GM12878 (cell line): ENCODE data around the gene TTLL1. TPM values are rescaled to one million over a fixed set of nuclear protein-coding genes. Genes with fewer than 3 reads are reported as not detected.

Source experiments
- ATAC-seq: fragments of 200-7000 bp; cut with Tn5 transposase; 3 replicates; pipeline ENCODE4 v1.9.1; 2020; ENCODE audit warnings: mild to moderate bottlenecking, moderate library complexity
- BruUV-seq: library from RNA; stranded (reverse); fragments of 400-500 nt; replicated peaks from 2 replicates; lab custom pipeline; 2021; lab: Mats Ljungman, UMichigan
- CTCF ChIA-PET: fragments of 300-600 bp; sonication (Branson Sonifier 250); formaldehyde crosslinking; extraction: SDS; loops from one replicate; lab custom pipeline; 2021; ENCODE audit warnings: inconsistent platforms; lab: Yijun Ruan, JAX
- POLR2A ChIA-PET: fragments of 350-600 bp; formaldehyde crosslinking; extraction: SDS; loops from one replicate; lab custom pipeline; 2021; ENCODE audit warnings: inconsistent platforms; lab: Charles Lee
- RAD21 ChIA-PET: fragments of 300-600 bp; sonication (Branson Sonifier 250); formaldehyde crosslinking; loops from one replicate; lab custom pipeline; 2023; ENCODE audit warnings: antibody characterized with exemption; ENCODE audit not compliant: unreplicated experiment; lab: Charles Lee
- SMC1A ChIA-PET: fragments of 300-600 bp; sonication (Branson Sonifier 250); formaldehyde crosslinking; loops from one replicate; lab custom pipeline; 2023; ENCODE audit not compliant: unreplicated experiment, uncharacterized antibody; lab: Charles Lee
- DNase-seq: peaks from one replicate; pipeline ENCODE4 v3.0.0-alpha.2; 2011; ENCODE audit warnings: low read depth, low spot score
- FAIRE-seq: peaks from 3 replicates; lab custom pipeline; 2011; peaks lifted over from hg19 to GRCh38; lab: Jason Lieb, UNC
- H2AFZ ChIP-seq: 2 replicates; pipeline ENCODE4 v1.6.0; 2011; ENCODE audit warnings: low read depth, low read length, control low read depth; ENCODE audit not compliant: control insufficient read depth
- H3K27ac ChIP-seq: 2 replicates; pipeline ENCODE4 v1.5.1; 2011; ENCODE audit warnings: control low read depth; ENCODE audit not compliant: control insufficient read depth, insufficient read depth
- H3K27me3 ChIP-seq, 2 experiments: replicated peaks in 1 of 2; 2 replicates each; pipeline versions ENCODE4 v1.6.0 to v1.6.1; 2011; ENCODE audit warnings: low read length in 1 of 2; ENCODE audit not compliant: control insufficient read depth in 2 of 2, insufficient read depth in 2 of 2
- H3K36me3 ChIP-seq, 2 experiments: 2 replicates each; pipeline ENCODE4 v1.5.1; 2011; ENCODE audit warnings: low read length in 1 of 2; ENCODE audit not compliant: control insufficient read depth in 2 of 2, insufficient read depth in 2 of 2
- H3K4me1 ChIP-seq: 2 replicates; pipeline ENCODE4 v1.6.1; 2011; ENCODE audit warnings: mild to moderate bottlenecking, low read length, moderate library complexity, mixed read lengths; ENCODE audit not compliant: control insufficient read depth, insufficient read depth
- H3K4me2 ChIP-seq: 2 replicates; pipeline ENCODE4 v1.6.0; 2011; ENCODE audit warnings: control low read depth; ENCODE audit not compliant: control insufficient read depth, insufficient read depth
- H3K4me3 ChIP-seq: fragments of 200-600 bp; sonication (generic); 2 replicates; pipeline ENCODE4 v1.5.1; 2016
- H3K79me2 ChIP-seq: 2 replicates; pipeline ENCODE4 v1.6.0; 2011; ENCODE audit warnings: low read length; ENCODE audit not compliant: control insufficient read depth, insufficient read depth
- H3K9ac ChIP-seq: 2 replicates; pipeline ENCODE4 v1.8.0; 2011; ENCODE audit warnings: low read length, control low read depth, mixed read lengths; ENCODE audit not compliant: control insufficient read depth, insufficient read depth
- H3K9me3 ChIP-seq: replicated peaks from 3 replicates; pipeline ENCODE4 v1.5.1; 2011; ENCODE audit warnings: mild to moderate bottlenecking, low read length; ENCODE audit not compliant: control insufficient read depth, insufficient read depth
- H4K20me1 ChIP-seq: 2 replicates; pipeline ENCODE4 v1.6.0; 2011; ENCODE audit not compliant: control insufficient read depth, insufficient read depth
- BACH1 ChIP-seq: fragments of 450-650 bp; IDR thresholded peaks from 2 replicates; pipeline ENCODE4 v1.6.1; 2017; ENCODE audit warnings: mild to moderate bottlenecking, borderline replicate concordance
- CBFB ChIP-seq: IDR thresholded peaks from 2 replicates; pipeline ENCODE4 v1.6.1; 2016; ENCODE audit warnings: antibody characterized with exemption, low read depth
- CEBPB ChIP-seq, 2 experiments: fragments of 150-350 bp in 1 of 2; IDR thresholded peaks; 2 replicates each; pipeline ENCODE4 v1.6.1; 2012 to 2014; ENCODE audit warnings: low read depth in 2 of 2, low read length in 2 of 2, borderline replicate concordance in 1 of 2, inconsistent platforms in 1 of 2
- HDAC2 ChIP-seq: fragments of 200-600 bp; sonication (generic); IDR thresholded peaks from 2 replicates; pipeline ENCODE4 v1.6.1; 2017
- HSF1 ChIP-seq: fragments of 150-350 bp; IDR thresholded peaks from 2 replicates; pipeline ENCODE4 v1.6.1; 2014; ENCODE audit warnings: mild to moderate bottlenecking, low read depth, low read length
- KDM1A ChIP-seq: fragments of 200-600 bp; sonication (generic); IDR thresholded peaks from 2 replicates; pipeline ENCODE4 v1.6.1; 2016; ENCODE audit warnings: borderline replicate concordance
- NBN ChIP-seq: fragments of 450-650 bp; IDR thresholded peaks from 2 replicates; pipeline ENCODE4 v1.6.1; 2016
- NFYA ChIP-seq: IDR thresholded peaks from 2 replicates; pipeline ENCODE4 v1.6.1; 2011; ENCODE audit warnings: low read depth, mild to moderate bottlenecking, low read length, improper control_type of control experiment, borderline replicate concordance
- NKRF ChIP-seq: fragments of 450-650 bp; conservative IDR thresholded peaks from 2 replicates; pipeline ENCODE4 v1.6.1; 2017; ENCODE audit warnings: mild to moderate bottlenecking, moderate library complexity
- PML ChIP-seq: IDR thresholded peaks from 2 replicates; pipeline ENCODE4 v1.6.1; 2012; ENCODE audit warnings: low read length, inconsistent platforms
- SREBF2 ChIP-seq: IDR thresholded peaks from 2 replicates; pipeline ENCODE4 v1.6.1; 2012; ENCODE audit warnings: mild to moderate bottlenecking, low read length
- TAF1 ChIP-seq: IDR thresholded peaks from 2 replicates; pipeline ENCODE4 v1.6.1; 2011; ENCODE audit warnings: mild to moderate bottlenecking, low read depth, low read length, borderline replicate concordance
- ZNF24 ChIP-seq: fragments of 450-650 bp; IDR thresholded peaks from 2 replicates; pipeline ENCODE4 v1.6.1; 2017; ENCODE audit warnings: antibody characterized with exemption, mild to moderate bottlenecking
- ZNF274 ChIP-seq: IDR thresholded peaks from one replicate; pipeline ENCODE4 v1.8.0; 2011; ENCODE audit not compliant: insufficient read length, insufficient read depth
- WGBS: methylation state at CpG from one replicate; pipeline ENCODE4 v1.1.6; 2016; ENCODE audit warnings: low lambda C conversion rate; ENCODE audit not compliant: insufficient replicate concordance, insufficient coverage; ENCODE audit errors: missing lambda C conversion rate; 5-methylcytosine and 5-hydroxymethylcytosine counted together
- in situ Hi-C: fragments of 300-500 bp; cut with MboI; formaldehyde crosslinking; loops from 9 replicates; pipeline ENCODE4 v1.14.3; 2018; ENCODE audit warnings: mixed read lengths
- intact Hi-C: fragments of 100-400 bp; cut with micrococcal nuclease; formaldehyde crosslinking; loops from one replicate; pipeline ENCODE4 v1.14.2; 2022; ENCODE audit not compliant: unreplicated experiment
- polyA plus RNA-seq, 11 experiments: library from polyadenylated mRNA; depleted of rRNA in 4 of 11; unstranded in 6 of 11; stranded (reverse) in 5 of 11; fragments of >200 nt; fragmentation: Nextera tagmentation in 4 of 11; fragmentation: Illumina TruSeq in 1 of 11; extraction: Ambion mirVana in 4 of 11; extraction: Trizol in 1 of 11; gene quantifications; 1 replicate in 1 of 11; 2 replicates in 10 of 11; pipeline versions ENCODE4 v1.2.1 to v1.2.3, GENCODE V29; 2011 to 2016; ENCODE audit warnings: inconsistent platforms in 2 of 11, missing spikeins in 2 of 11, low read depth in 1 of 11
- total RNA-seq, 4 experiments: library from RNA; depleted of rRNA in 3 of 4; stranded (reverse); fragments of >200 nt in 3 of 4; fragmentation: Illumina TruSeq in 1 of 4; extraction: Trizol in 1 of 4; gene quantifications; 2 replicates each; pipeline versions ENCODE4 v1.2.1 to v1.2.3, GENCODE V29; 2013 to 2021
- TF ChIP-seq, protein P1 (sequence below): IDR thresholded peaks from 2 replicates; pipeline ENCODE4 v1.6.1; 2011; ENCODE audit warnings: borderline replicate concordance, low read depth, mild to moderate bottlenecking, moderate library complexity, low read length; ENCODE audit not compliant: insufficient read depth, poor library complexity, severe bottlenecking
- TF ChIP-seq, protein P2 (sequence below): IDR thresholded peaks from 2 replicates; pipeline ENCODE4 v1.6.1; 2012; ENCODE audit warnings: mild to moderate bottlenecking, low read depth, low read length

TTLL1 gene
- total and polyA plus RNA-seq, 10 of the 15 experiments (the other 5 are each of a cell fraction or from before 2014, with no cell fraction given): 0.39 to 4.8 (median 3.2) TPM

DNA sequence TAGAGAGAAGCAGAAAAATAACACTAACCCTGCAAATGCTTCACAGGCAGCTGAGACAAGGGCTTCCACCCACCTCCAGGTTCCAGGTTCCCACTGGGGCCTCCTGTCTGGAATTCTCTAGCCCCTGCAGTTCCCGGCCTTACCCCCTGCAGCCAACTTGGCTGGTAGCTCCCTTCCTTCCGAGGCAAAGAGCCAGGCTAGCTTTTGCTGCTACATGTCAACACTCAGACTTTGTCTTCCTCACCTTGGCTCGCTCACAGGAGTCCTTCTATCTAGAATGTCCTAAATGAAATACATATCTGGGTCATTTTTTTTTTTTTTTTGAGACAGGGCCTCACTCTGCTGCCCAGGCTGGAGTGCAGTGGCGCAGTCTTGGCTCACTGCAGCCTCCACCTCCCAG lies 9.9 kb upstream of the TTLL1 start:
- ATAC-seq: no peak
- FAIRE-seq: no peak
- Histone ChIP-seq H3K9ac (no peak overlapping the region), H3K4me3 (no peak overlapping the region), H2AFZ (no peak overlapping the region), H3K9me3 (peaks cover 3% of the 10 kb centered on the region; the same call in 2 of the 3 replicates), H3K27ac (no peak overlapping the region), H3K79me2 (no peaks in the 10 kb centered on the region), H3K36me3 (no peaks in the 10 kb centered on the region), H3K4me1 (no peaks in the 10 kb centered on the region; the same call in 1 of the 2 replicates), H4K20me1 (no peaks in the 10 kb centered on the region), H3K4me2 (no peak overlapping the region), H3K27me3 (no peaks in the 10 kb centered on the region)
- POLR2A ChIA-PET: interaction anchor here (0.6 to 0.7 kb wide), 2 partner anchors 13 to 291 kb away, joined by 3 to 4 read pairs; no protein-coding TSS in a partner anchor
- CTCF ChIA-PET: interaction anchor here (0.6 kb wide), 1 partner anchor 39 kb away, joined by 4 read pairs; no protein-coding TSS in a partner anchor
- SMC1A ChIA-PET: no interaction called here
- no peak for DNase-seq
- BruUV-seq: no TSS peak
- 51% methylated on average over 4 of the region's 4 CpGs for WGBS
- intact Hi-C loops (no loop called here), in situ Hi-C loops (no loop called here)
- RAD21 ChIA-PET: no interaction called here
- TF ChIP-seq, protein P1, sequence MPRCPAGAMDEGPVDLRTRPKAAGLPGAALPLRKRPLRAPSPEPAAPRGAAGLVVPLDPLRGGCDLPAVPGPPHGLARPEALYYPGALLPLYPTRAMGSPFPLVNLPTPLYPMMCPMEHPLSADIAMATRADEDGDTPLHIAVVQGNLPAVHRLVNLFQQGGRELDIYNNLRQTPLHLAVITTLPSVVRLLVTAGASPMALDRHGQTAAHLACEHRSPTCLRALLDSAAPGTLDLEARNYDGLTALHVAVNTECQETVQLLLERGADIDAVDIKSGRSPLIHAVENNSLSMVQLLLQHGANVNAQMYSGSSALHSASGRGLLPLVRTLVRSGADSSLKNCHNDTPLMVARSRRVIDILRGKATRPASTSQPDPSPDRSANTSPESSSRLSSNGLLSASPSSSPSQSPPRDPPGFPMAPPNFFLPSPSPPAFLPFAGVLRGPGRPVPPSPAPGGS: no peak
- TF ChIP-seq SREBF2 (no peak), BACH1 (no peak), PML (no peak), KDM1A (no peak), NKRF (no peak), NFYA (no peak), CBFB (no peak), ZNF24 (no peak), ZNF274 (no peak), HSF1 (no peak), TAF1 (no peak), NBN (no peak), CEBPB (IDR thresholded peaks at IDR 0.05; ENCODE audit: borderline replicate concordance in 1 of 2, low read depth in 2 of 2, low read length in 2 of 2) (no peak), HDAC2 (no peak)
- TF ChIP-seq, protein P2, sequence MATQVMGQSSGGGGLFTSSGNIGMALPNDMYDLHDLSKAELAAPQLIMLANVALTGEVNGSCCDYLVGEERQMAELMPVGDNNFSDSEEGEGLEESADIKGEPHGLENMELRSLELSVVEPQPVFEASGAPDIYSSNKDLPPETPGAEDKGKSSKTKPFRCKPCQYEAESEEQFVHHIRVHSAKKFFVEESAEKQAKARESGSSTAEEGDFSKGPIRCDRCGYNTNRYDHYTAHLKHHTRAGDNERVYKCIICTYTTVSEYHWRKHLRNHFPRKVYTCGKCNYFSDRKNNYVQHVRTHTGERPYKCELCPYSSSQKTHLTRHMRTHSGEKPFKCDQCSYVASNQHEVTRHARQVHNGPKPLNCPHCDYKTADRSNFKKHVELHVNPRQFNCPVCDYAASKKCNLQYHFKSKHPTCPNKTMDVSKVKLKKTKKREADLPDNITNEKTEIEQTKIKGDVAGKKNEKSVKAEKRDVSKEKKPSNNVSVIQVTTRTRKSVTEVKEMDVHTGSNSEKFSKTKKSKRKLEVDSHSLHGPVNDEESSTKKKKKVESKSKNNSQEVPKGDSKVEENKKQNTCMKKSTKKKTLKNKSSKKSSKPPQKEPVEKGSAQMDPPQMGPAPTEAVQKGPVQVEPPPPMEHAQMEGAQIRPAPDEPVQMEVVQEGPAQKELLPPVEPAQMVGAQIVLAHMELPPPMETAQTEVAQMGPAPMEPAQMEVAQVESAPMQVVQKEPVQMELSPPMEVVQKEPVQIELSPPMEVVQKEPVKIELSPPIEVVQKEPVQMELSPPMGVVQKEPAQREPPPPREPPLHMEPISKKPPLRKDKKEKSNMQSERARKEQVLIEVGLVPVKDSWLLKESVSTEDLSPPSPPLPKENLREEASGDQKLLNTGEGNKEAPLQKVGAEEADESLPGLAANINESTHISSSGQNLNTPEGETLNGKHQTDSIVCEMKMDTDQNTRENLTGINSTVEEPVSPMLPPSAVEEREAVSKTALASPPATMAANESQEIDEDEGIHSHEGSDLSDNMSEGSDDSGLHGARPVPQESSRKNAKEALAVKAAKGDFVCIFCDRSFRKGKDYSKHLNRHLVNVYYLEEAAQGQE: no peak
